IPS DF 6.9 (cell line): ENCODE data around the gene STT3B.

Source experiments
- DNase-seq: peaks from one replicate; pipeline ENCODE4 v3.0.0-alpha.2; 2013; ENCODE audit warnings: low read depth, low spot score
- H3K27ac ChIP-seq: one replicate; pipeline ENCODE4 v1.5.1; 2013; ENCODE audit warnings: low read length, control low read depth
- H3K27me3 ChIP-seq: 2 replicates; pipeline ENCODE4 v1.6.1; 2013; ENCODE audit warnings: mild to moderate bottlenecking, low read length; ENCODE audit not compliant: control insufficient read depth, insufficient read depth
- H3K36me3 ChIP-seq: 2 replicates; pipeline ENCODE4 v1.6.1; 2013; ENCODE audit warnings: low read length; ENCODE audit not compliant: control insufficient read depth, insufficient read depth
- H3K4me1 ChIP-seq: 2 replicates; pipeline ENCODE4 v1.6.1; 2013; ENCODE audit warnings: low read length; ENCODE audit not compliant: control insufficient read depth, insufficient read depth
- H3K4me3 ChIP-seq: 2 replicates; pipeline ENCODE4 v1.5.1; 2013; ENCODE audit warnings: mild to moderate bottlenecking, low read length
- H3K9me3 ChIP-seq: 2 replicates; pipeline ENCODE4 v1.6.1; 2013; ENCODE audit warnings: low read length, inconsistent platforms; ENCODE audit not compliant: control insufficient read depth, insufficient read depth
- WGBS: extraction: QIAGEN DNeasy Blood & Tissue Kit; methylation state at CpG from one replicate; pipeline ENCODE4 v1.1.7; 2013; ENCODE audit warnings: mixed read lengths, missing lambda C conversion rate; ENCODE audit not compliant: insufficient read length, insufficient coverage; 5-methylcytosine and 5-hydroxymethylcytosine counted together

The STT3B gene

DNA sequence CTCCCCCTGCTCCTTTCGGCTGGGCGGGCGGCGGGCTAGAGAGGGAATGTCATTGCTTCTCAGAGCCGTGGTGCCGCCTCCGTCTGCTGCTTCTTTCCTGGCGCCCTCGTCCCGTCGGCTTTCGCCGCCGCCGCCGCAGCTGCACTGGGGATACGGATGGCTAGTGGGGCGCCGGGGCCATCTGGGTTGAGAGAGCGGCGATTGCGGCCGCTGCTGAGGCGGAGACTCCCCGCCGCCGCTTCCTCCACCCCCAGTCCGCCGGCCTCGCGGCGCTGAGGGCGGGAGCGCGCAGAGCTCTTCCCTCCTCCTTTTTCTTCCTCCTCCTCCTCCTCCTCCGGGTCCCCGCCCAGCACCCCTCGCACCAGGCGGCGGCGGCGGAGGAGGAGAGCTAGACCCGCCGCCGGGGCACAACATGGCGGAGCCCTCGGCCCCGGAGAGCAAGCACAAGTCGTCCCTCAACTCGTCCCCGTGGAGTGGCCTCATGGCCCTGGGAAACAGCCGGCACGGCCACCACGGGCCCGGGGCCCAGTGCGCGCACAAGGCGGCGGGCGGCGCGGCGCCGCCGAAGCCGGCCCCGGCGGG, at the start of gene STT3B:
Gene STT3B (plus strand): TSS at position 339 of the 582 bp plus-strand sequence. CDS start 74 bp downstream, at position 413.
- H3K27ac ChIP-seq, result no peak within 1 kb of the TSS
- H3K4me1 ChIP-seq, result peaks cover 3% of the 10 kb centered on the region; the same call in 1 of the 2 replicates
- DNase-seq, result no peak
- no peaks in the 10 kb centered on the region for H3K9me3 ChIP-seq
- peak within 1 kb of the TSS; percentile 94 for H3K4me3 ChIP-seq
- no peaks in the 10 kb centered on the region for H3K27me3 ChIP-seq
- no CpG with 5 or more reads among the region's 68 CpGs for WGBS
- H3K36me3 ChIP-seq, result no peaks in the 10 kb centered on the region

DNA sequence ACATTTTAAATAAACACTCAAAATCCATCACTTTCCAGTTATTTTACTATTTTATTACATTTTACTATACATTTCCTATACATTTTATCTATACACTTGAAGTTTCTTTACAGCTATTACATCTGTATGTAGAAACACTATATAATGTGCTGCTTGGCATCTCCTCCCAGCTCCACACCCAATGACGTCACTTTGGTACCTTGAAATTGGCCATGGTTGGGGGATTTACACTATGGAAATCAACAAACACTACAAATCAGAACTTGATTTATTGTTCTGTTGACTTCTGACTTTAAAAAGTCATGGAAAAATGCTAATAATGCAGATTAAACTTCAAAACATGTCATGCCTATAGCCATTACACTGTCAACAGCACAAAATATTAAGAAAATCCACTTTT, 48.9 kb upstream of the STT3B start:
- no peaks in the 10 kb centered on the region for H3K36me3 ChIP-seq
- H3K27me3 ChIP-seq, result no peaks in the 10 kb centered on the region
- no peaks in the 10 kb centered on the region for H3K4me1 ChIP-seq
- no peak overlapping the region for H3K27ac ChIP-seq
- no peak for DNase-seq
- no peak overlapping the region for H3K4me3 ChIP-seq
- no peaks in the 10 kb centered on the region for H3K9me3 ChIP-seq
- WGBS, result no CpG with 5 or more reads among the region's 1 CpG

DNA sequence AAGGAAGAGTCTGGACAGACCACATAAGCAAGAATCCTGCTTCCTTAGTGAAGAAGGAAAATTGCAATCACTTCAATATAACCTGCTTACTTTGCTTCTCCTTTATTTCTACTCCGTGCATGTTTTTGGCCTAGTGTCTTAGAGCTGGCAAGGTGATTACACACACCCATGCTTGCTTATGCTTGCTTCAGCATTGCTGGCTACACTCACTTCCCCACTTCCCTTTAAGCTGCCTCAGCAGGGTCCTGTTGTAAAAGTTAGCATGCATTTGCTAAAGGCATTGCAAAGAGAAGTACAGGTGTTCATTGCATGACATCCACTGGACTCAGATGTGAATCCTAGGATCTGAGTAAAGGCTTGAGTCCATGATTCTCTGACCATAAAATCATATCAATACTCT, 47.5 kb upstream of the STT3B start:
- Histone ChIP-seq H3K27me3 (no peaks in the 10 kb centered on the region), H3K4me3 (no peak overlapping the region), H3K4me1 (no peaks in the 10 kb centered on the region), H3K27ac (no peak overlapping the region), H3K36me3 (no peaks in the 10 kb centered on the region), H3K9me3 (no peaks in the 10 kb centered on the region)
- WGBS, result no CpG with 5 or more reads among the region's 1 CpG
- no peak for DNase-seq

DNA sequence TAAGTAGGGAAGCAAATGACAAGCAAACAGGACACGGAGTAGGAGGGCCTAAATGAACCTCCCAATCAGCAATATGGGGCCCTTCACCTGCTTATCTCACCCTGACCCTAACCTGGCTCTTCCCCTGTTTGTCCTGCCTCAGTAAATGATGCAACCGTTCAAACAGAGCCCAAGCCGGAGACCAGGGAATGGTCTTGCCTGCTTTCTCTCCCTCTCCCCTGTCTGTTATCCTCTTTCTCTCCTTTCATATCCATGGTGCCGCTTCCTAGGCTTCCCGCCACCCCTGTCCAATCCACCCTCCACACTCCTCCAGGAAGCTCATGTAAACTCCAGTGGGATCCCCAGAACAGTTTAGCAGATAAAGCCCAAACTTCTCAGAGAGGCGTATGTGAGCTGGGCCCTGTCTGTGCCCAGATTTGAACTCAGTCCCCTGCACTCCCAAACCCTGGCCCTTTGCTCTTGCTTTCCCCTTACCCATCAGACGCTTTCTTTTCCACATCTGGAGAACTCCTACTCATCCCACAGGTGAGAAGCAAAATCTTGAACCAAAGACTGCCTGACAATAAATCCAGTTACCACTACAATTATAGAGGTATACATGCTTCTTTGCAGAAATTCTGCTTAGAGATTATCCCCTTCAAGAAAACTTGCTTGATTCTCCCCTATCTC, 45.7 kb upstream of the STT3B start:
- no peak overlapping the region for H3K4me3 ChIP-seq
- no peak for DNase-seq
- H3K36me3 ChIP-seq, result no peaks in the 10 kb centered on the region
- no peaks in the 10 kb centered on the region for H3K4me1 ChIP-seq
- H3K9me3 ChIP-seq, result no peaks in the 10 kb centered on the region
- WGBS, result no CpG with 5 or more reads among the region's 7 CpGs
- H3K27me3 ChIP-seq, result no peaks in the 10 kb centered on the region
- H3K27ac ChIP-seq, result no peak overlapping the region

DNA sequence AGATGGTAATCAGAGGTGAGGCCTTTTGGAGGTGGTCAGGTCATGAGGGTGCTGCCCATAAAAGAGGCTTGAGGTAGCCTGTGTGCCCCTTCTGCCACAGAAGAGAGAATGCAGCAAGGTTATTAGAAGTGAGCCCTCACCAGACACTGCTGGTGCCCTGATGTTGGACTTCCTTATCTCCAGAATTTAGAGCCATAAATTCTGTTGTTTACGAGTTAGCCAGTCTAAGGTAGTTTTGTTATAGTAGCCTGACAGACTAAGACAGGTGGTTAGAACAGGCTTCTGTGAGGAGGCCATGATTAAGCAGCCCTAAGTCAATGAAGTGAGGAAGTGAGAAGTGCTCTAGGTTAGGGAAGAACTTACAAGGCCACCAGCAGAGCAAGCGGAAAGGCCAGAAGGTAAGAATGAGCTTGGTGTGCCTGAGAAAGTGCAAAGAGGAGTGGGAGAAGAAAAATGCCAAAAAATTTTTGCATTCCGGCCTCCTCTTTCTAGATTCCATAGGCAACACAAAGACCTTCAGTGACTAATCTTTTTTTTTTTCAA, 44.2 kb upstream of the STT3B start:
- Histone ChIP-seq H3K27me3 (no peaks in the 10 kb centered on the region), H3K4me3 (no peak overlapping the region), H3K4me1 (no peaks in the 10 kb centered on the region), H3K9me3 (no peaks in the 10 kb centered on the region), H3K36me3 (no peaks in the 10 kb centered on the region), H3K27ac (no peak overlapping the region)
- WGBS, result no CpG with 5 or more reads among the region's 3 CpGs
- DNase-seq, result no peak

DNA sequence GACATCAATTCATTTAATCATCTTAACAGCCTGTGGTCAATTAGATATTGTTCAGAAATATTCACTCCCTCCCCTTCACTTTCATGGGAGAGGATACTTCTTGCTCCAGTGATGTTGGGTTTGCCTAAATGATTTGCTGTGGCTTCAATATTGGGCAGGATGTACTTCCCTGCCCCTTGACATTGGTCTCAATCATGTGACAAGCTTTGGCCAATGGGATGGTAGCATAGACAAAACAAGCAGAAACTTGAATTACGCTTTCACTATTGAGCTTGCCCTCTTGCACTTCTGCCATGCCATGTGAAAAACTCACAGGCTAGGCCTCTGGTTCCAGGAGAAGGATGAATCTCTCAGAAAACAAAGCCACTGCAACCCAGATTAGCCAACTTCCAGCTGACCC, 42.2 kb upstream of the STT3B start:
- Histone ChIP-seq H3K4me3 (no peak overlapping the region), H3K4me1 (no peaks in the 10 kb centered on the region), H3K27me3 (no peaks in the 10 kb centered on the region), H3K9me3 (no peaks in the 10 kb centered on the region), H3K27ac (no peak overlapping the region), H3K36me3 (no peaks in the 10 kb centered on the region)
- no peak for DNase-seq
- no CpG with 5 or more reads among the region's 1 CpG for WGBS

DNA sequence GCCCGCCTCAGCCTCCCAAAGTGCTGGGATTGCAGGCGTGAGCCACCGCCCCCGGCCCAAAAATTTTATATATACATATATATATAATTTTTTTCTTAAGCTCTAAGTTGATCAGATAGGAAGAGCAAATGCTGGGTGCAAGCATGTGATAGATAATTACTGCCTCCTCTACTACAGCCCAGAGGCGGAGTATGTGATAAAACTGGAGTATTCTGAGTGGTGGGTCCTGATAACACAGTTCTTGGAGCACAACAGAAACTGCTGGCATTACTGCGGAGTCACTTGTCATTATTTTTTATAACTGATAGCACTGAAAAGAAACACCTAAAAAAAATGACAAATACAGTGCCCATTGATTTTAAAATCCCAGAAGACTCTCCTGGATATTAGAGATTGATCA, 41.1 kb upstream of the STT3B start:
- H3K27me3 ChIP-seq, result no peaks in the 10 kb centered on the region
- no peaks in the 10 kb centered on the region for H3K36me3 ChIP-seq
- H3K9me3 ChIP-seq, result no peaks in the 10 kb centered on the region
- H3K4me3 ChIP-seq, result no peak overlapping the region
- no CpG with 5 or more reads among the region's 6 CpGs for WGBS
- no peak for DNase-seq
- no peaks in the 10 kb centered on the region for H3K4me1 ChIP-seq
- no peak overlapping the region for H3K27ac ChIP-seq

DNA sequence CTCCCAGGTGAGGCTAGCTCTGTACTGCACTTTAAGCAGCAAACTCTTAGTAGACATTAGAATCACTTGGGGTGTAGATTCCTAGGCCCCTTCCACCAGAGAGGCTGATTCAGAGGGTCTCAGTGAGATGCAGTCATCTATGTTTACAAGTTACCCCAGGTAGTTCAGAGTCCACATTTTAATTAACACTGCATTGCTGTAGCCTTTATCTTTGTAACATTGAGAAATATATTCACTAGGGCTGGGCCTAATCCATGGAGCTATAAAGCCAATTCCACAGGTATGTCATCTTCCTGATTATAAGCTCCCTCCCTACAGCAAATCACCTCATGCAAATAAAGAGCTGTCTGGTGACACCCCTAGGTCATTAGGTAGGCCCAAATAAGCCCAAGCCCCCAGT, 39.6 kb upstream of the STT3B start:
- H3K36me3 ChIP-seq, result no peaks in the 10 kb centered on the region
- no peaks in the 10 kb centered on the region for H3K9me3 ChIP-seq
- no peak overlapping the region for H3K27ac ChIP-seq
- no peaks in the 10 kb centered on the region for H3K4me1 ChIP-seq
- no peak for DNase-seq
- H3K27me3 ChIP-seq, result no peaks in the 10 kb centered on the region
- H3K4me3 ChIP-seq, result no peak overlapping the region

DNA sequence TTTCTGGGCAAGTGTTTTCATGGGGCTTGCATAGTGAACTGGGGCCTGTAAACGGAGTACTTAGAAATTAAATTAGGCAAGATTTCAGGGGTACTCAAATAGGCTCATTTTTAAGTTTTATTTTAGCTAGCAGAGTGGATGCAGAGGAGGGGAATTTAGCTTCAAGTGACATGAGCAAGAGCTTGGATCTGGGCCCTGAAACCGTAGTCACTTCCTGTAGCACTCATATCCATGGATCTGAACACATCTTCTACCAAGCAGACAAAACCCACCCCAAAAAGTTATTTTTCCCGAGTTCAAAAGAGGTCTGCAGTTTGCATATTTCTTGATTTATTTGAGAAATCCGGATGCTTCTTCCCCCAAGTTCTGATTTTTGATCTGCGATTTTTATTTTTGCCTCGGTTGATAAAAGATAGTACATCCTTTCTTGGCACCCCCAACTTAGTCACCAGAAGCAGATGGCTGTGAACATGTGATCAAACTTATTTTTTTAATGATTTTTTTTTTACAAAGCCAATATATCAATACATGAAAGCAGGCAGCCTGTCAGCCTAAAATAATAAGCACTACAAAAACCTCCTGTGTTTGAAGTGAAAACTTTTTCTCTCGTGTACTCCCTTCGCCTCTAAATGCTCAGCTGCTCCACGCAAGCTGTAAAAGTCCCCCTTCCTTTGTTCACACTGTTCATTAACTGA, 36.6 kb upstream of the STT3B start:
- Histone ChIP-seq H3K9me3 (no peaks in the 10 kb centered on the region), H3K4me3 (no peak overlapping the region), H3K27me3 (no peaks in the 10 kb centered on the region), H3K4me1 (no peaks in the 10 kb centered on the region), H3K36me3 (no peaks in the 10 kb centered on the region), H3K27ac (no peak overlapping the region)
- WGBS, result no CpG with 5 or more reads among the region's 9 CpGs
- DNase-seq, result no peak

DNA sequence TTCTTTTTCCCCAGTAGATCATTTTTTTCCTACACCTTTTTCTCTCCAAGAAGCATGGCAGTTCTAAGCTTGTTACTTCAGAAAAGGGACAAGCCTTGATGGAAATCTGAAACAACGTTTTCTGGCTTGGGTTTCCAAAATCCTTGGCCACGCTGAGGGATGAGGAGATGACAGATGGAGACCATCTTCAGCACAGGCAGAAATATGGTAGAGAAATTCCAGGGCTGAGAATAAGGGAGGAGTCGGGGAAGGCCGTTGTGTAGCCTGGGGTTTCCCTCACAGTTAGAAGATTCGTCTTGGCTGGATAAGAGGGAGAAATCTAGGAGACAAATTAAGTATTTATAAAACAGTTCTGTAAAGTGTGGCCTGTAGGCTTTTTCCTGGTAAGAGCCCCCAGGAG, 33.9 kb upstream of the STT3B start:
- WGBS, result no CpG with 5 or more reads among the region's 5 CpGs
- no peaks in the 10 kb centered on the region for H3K4me1 ChIP-seq
- H3K27ac ChIP-seq, result no peak overlapping the region
- H3K4me3 ChIP-seq, result no peak overlapping the region
- H3K36me3 ChIP-seq, result no peaks in the 10 kb centered on the region
- DNase-seq, result no peak
- no peaks in the 10 kb centered on the region for H3K9me3 ChIP-seq
- no peaks in the 10 kb centered on the region for H3K27me3 ChIP-seq
